H54 (cell line): ENCODE results near the gene OLFM2.
"Not testable (repeated sequence)": the region's sequence is repeated elsewhere in the genome, so short reads cannot be mapped to it uniquely, and the experiment has no call there.

Source experiments
- DNase-seq: peaks from one replicate; pipeline ENCODE4 v3.0.0; 2011; ENCODE audit warnings: low spot score, mixed read lengths; ENCODE audit not compliant: insufficient read length
- FAIRE-seq: peaks from 3 replicates; lab custom pipeline; 2011; peaks lifted over from hg19 to GRCh38; lab: Jason Lieb, UNC
- POLR2A ChIP-seq: IDR thresholded peaks from 2 replicates; pipeline ENCODE4 v1.6.1; 2011; ENCODE audit warnings: low read depth, mild to moderate bottlenecking, low read length

Gene OLFM2

DNA sequence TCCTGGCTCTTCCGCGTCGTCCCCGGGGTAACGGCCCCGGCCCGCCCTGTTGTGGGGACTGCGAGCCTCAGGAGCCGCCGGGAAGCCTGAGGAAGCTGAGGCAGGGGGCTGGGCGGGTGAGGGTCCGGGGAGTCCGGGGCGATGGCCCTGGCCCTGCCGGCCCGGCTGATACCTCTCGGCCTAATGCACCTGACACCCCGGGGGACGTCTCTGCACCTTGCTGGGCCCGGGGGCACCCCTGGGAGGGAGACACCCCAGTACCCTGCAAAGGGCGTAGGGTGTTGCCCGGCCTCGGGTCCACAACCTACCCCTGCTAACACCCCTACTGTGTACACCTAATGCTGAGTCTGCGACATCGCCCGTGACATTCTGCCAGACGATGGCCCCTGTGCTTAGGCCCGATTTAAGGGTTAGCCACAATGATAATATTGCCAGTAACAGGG lies 100.8 kb downstream of the OLFM2 start:
- no peak for DNase-seq
- no peak for FAIRE-seq
- no peak for TF ChIP-seq POLR2A

DNA sequence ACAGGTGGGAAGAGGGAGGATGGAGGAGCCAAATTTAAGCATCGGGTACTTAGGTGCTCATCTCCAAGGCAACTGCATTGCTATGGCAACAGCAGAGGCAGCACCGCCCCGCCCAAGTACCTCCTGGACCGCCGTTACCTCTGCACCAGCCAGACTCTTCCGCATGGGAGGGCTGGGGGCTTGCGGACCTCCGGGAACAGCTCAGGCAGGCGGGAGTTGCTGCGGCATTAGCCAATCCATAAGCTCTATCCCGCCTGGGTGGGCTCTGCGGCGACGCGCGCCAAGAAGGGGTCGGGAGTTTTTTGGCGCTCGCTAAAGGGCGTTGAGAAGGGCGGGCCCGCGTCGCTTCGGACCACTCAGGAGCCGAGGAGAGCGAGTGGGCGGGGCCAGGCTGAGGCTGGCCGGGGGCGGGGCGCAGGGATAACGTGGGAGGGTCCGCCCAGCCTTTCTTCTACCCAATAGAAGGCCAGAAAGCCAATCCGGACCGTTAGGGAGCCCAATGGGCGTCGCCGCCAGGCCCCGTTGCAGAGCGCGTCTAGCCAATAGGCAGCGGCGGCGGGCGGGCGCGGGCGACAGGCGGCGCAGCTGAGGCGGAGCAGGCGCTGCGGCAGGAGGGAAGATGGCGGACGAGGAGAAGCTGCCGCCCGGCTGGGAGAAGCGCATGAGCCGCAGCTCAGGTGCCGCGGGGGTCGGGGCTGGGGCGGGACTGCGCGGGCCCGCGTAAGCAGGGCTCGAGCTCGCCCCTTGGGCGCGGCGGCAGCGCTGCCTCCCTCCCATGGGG lies 101.4 kb downstream of the OLFM2 start, which contains the start of gene PIN1:
Gene PIN1 (plus strand): TSS at position 593 of the 781 bp plus-strand sequence. CDS start 27 bp downstream, at position 620.
- peak; percentile 77 for TF ChIP-seq POLR2A
- DNase-seq, result peak; percentile 97
- no peak for FAIRE-seq

DNA sequence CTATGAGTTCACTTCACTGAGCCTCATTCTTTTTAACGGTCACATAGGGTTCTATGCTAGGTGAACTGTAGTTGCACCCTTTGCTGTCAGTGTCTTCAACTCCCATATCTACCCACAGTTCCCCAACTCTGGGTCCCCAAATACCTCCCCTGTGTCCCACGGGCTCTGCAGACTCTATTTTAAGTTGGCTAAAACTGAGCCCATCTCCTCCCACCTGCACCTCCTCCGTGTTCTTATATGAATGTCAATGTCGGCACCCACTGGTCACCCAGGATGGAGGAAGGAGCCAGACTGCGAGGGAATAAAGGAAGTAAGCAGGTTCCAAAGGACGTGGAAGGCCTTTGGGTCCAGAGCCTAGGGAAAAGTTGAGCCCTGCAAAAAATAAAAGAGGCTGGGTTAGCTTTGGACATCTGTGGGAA lies 102.0 kb downstream of the OLFM2 start:
- DNase-seq (no peak), FAIRE-seq (no peak)
- no peak for TF ChIP-seq POLR2A

DNA sequence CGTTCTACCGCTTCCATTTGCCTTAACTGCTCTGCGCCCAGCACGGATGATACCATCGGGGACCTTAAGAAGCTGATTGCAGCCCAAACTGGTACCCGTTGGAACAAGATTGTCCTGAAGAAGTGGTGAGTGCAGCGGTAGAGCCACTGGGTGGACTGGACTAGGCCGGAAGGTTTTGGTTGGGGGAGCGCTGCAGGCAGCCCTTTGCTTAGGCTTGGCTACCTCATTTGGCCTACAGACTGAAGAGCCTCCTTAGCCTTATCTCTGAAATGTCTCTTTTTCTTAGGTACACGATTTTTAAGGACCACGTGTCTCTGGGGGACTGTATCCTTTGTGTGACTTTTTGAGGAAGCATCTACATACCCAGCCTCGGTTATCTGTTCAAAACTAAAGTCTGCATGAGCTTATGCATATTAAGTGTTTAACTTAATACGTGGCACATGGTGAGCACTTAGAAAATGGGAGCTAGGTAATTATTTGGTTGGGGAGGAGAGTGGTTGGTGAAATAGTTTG lies 107.7 kb downstream of the OLFM2 start:
- no peak for FAIRE-seq
- TF ChIP-seq POLR2A, result no peak
- DNase-seq, result no peak

DNA sequence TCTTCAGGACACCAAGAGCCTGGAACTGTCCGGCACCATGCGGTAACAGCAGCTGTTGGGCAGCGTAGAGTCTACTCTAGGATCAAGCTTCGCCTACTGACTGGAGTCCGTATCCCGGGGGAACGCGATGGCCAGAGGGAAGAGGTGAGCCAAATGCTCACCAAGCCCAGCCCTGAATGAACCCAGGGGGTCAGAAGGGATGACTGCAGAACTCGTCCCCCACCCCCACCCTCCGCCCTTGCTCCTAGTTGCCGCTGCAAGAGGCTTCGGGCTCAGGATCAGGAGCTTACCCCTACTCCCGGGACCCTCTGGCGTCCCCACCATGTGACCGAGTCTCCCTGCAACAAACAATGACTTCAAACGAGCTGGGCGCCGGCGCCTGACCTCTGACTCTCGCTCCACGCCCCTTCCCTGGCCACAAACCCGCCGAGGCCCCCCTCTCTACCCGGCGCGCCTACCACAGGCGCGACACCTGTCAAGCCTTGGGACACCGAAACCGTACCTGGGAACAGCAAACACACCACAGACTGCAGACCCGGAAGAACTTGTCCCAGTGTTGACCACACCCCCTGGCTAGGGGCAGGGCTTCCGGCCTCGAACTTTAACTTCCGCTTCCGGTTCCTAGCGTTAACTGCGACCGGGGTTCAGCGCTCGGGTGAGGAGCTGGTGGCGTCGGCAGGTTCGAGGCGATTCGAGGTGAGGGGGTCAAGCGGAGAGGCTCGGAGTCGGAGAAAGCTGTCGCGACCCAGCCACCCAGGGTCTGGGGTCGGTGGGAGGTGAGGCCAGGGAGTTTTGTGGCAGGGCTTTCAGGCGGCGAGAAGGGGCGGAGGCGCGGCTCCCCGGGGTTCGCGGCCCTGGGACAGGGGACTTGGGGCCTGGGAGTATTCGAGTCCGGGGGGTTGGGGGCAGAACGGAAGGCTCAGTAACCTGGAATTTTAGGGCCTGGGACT lies 108.8 kb downstream of the OLFM2 start, which contains the start of gene UBL5:
Gene UBL5 (plus strand): TSS at position 630 of the 950 bp plus-strand sequence. CDS start 420 bp downstream, outside the sequence.
- DNase-seq (peak; percentile 86), FAIRE-seq (peak; percentile 55)
- peak; percentile 77 for TF ChIP-seq POLR2A

DNA sequence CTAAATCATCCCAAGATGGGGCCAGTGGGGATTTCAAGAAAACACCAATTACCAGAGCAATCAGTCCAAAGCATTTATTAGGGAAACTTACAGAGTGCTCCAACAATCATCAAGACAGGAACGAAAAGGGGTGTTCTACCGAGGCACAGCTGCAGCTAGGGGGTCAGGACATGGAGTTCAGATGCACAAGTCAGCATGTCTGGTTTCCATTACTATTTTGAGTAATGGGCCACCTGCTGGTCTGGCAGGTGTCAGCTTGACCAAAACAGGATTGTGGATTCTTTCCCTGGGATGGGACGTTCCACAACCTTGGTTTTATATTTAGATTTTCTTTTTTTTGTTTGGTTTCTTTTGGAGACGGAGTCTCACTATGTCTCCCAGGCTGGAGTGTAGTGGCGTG lies 112.5 kb downstream of the OLFM2 start:
- FAIRE-seq (no peak), DNase-seq (no peak)
- no peak for TF ChIP-seq POLR2A

DNA sequence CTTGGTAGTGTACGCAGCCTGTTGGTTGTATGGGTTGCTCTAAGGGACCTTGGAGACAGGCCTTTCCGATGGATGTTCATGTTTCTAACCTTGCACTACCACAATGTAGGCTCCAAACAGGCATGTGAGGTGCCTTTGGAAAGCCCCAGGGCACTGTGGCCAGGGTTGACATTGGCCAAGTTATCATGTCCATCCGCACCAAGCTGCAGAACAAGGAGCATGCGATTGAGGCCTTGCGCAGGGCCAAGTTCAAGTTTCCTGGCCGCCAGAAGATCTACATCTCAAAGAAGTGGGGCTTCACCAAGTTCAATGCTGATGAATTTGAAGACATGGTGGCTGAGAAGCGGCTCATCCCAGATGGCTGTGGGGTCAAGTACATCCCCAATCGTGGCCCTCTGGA lies 116.3 kb downstream of the OLFM2 start:
- FAIRE-seq, DNase-seq: not testable (repeated sequence)

DNA sequence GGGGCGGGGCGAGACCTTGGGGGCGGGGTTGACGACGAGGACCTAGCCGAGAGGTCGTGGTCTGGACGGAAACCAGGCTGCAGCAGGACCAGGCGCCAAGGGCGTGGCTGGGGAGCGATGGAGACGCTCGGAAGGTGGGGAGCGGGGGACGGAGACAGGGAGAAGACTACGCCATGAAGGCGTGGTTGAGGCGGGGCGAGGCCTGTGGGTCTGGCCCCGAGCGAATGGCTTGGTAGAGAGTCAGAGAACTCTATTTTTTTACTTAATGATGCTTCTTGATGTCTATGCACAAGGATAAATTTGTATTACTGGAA lies 116.8 kb downstream of the OLFM2 start:
- DNase-seq, result peak; percentile 95
- FAIRE-seq, result peak; percentile 93

DNA sequence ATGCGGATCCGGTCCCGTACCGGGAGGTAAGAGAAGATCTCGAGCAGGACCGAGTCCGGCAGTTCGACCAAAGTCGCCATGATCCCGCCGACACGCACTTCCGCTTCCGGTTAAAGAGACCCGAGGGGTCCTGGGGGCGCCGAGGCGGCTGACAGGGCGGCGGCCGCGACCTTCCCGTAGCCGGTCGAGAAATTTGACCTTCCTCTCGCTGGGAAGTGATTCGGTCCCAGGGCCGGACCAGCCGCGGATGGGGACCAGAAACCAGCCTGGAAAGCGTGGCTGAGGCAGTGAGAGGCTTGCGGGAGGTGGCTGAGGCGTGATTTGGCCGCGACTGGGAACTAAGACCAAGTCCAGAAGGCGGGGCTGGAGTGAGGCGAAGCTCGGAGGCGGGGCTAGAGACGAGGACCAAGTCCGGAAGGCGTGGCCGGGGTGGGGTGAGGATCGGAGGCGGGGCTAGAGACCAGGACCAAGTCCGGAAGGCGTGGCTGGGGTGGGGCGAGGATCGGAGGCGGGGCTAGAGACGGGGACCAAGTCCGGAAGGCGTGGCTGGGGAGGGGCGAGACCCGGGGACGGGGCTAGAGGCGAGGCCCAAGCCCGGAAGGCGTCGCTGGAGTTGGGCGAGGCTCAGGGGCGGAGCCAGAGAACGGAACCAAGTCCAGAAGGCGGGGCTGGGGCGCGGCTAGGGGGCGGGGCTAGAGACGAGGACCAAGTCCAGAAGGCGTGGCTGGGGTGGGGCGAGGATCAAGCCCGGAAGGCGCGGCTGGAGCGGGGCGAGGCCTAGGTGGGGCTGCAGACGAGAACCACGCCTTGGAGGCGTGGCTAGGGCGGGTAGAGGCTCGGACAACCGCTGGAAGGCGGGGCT lies 117.3 kb downstream of the OLFM2 start, which contains the start of gene FBXL12:
Gene FBXL12 (minus strand): TSS at position 346 of the 862 bp plus-strand sequence. CDS start 266 bp downstream, at position 80.
- DNase-seq (peak; percentile 86), FAIRE-seq (peak; percentile 55)
- peak; percentile 90 for TF ChIP-seq POLR2A

More for the DNA sequence above, 116.8 kb downstream of the OLFM2 start:
- TF ChIP-seq POLR2A, result no peak

DNA sequence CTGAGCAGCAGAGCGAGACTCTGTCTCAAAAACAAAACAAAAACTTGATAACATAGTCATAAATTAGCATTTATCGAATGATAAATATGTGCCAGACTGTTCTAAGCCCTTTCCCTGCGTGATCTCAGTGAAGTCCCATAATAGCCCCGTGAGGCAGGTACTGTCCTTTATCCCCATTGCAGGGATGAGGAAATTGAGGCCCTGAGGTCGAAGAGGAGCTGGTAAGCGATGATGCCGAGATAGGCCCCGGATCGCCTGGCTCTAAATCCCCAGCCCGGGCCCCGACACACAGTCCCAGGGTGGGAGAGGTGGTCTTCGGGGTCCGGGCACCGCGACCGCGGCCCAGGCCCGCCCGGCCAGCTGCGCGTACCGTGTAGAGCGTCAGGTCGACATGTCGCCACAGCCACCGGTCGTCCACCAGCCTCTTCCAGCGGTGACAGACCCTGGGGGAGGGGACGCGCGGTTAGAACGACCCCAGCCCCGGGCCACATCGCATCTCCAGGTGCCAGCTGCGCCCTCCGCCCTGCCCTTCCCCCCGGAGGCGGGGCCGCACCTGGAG lies 118.1 kb downstream of the OLFM2 start:
- DNase-seq, result no peak
- no peak for FAIRE-seq
- TF ChIP-seq POLR2A, result no peak

DNA sequence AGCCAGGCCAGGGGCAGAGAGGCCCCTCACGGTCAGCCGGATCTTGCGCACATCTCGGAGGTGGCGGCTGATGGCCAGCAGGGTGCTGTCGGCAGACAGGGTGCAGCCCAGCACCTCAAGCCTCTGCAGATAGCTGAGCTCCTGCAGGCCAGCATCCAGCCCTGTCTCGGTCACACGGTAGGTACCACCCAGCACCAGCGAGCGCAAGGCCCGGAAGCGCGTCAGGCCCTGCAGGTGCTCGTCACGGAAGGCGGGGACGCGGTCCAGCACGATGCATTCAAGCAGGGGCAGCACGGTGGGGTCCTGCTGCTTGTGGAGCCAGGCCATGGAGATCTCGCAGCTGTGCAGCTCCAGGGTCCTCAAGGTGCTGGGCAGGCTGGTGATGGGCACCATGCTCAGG lies 125.2 kb downstream of the OLFM2 start:
- no peak; the same call in 1 of the 2 replicates for TF ChIP-seq POLR2A
- no peak for FAIRE-seq

More for the DNA sequence above, 125.2 kb downstream of the OLFM2 start:
- no peak for DNase-seq
